Ishikawa (cell line): Measurements from ENCODE around the gene TRH.

Source experiments
- REST ChIP-seq: IDR thresholded peaks from 2 replicates; pipeline ENCODE4 v1.6.1; 2012; ENCODE audit warnings: low read depth, mild to moderate bottlenecking
- USF1 ChIP-seq: IDR thresholded peaks from 2 replicates; pipeline ENCODE4 v1.6.1; 2012

- no peak for TF ChIP-seq REST
- no peak for TF ChIP-seq USF1
Measured at GRCh38 chr3:129973853-129974563, 512 bp upstream of the TRH start.
